K562 (cell line): Measurements from ENCODE around the gene SHANK2. TPM values are rescaled to one million over a fixed set of nuclear protein-coding genes. Genes with fewer than 3 reads are reported as not detected.

ENCODE experiments used
- ATAC-seq: fragments of 200-7000 bp; cut with Tn5 transposase; 3 replicates; pipeline ENCODE4 v1.9.1; 2020; ENCODE audit warnings: moderate library complexity
- BruUV-seq: library from RNA; stranded (reverse); fragments of 400-500 nt; replicated peaks from 2 replicates; lab custom pipeline; 2021; lab: Mats Ljungman, UMichigan
- CTCF ChIA-PET: fragments of 300-600 bp; formaldehyde crosslinking; extraction: SDS; loops from one replicate; lab custom pipeline; 2021; ENCODE audit warnings: low intra/inter-chr PET ratio; lab: Yijun Ruan, JAX
- POLR2A ChIA-PET: fragments of 300-600, 350-650 bp; sonication (Branson Sonifier 250); formaldehyde crosslinking; extraction: SDS; loops from one replicate; lab custom pipeline; 2021; ENCODE audit warnings: antibody characterized with exemption, inconsistent platforms; lab: Yijun Ruan, JAX
- DNase-seq, 4 experiments: peaks; one replicate each; pipeline versions ENCODE4 v3.0.0 to v3.0.0-alpha.2; 2011 to 2018; ENCODE audit warnings: low spot score in 3 of 4, mixed read lengths in 3 of 4; ENCODE audit errors: extremely low read depth in 1 of 4
- FAIRE-seq: peaks from 2 replicates; lab custom pipeline; 2011; peaks lifted over from hg19 to GRCh38; lab: Jason Lieb, UNC
- H2AFZ ChIP-seq: 2 replicates; pipeline ENCODE4 v1.6.0; 2011; ENCODE audit warnings: low read depth, low read length, control low read depth, inconsistent platforms
- H3K27ac ChIP-seq: fragments of 200-600 bp; 3 replicates; pipeline ENCODE4 v1.8.0; 2011; ENCODE audit warnings: low read depth, mild to moderate bottlenecking, control low read depth, inconsistent platforms, low read length, moderate library complexity, mixed read lengths; ENCODE audit errors: extremely low read depth
- H3K27me3 ChIP-seq, 2 experiments: fragments of 300-600 bp in 1 of 2; 2 replicates in 1 of 2; 3 replicates in 1 of 2; pipeline versions ENCODE4 v1.6.0 to v1.8.0; 2011; ENCODE audit warnings: inconsistent platforms in 2 of 2, low read length in 2 of 2, mild to moderate bottlenecking in 1 of 2, mixed read lengths in 1 of 2, moderate library complexity in 1 of 2; ENCODE audit not compliant: control insufficient read depth in 2 of 2, insufficient read depth in 2 of 2
- H3K36me3 ChIP-seq: fragments of 300-600 bp; 3 replicates; pipeline ENCODE4 v1.8.0; 2011; ENCODE audit warnings: mild to moderate bottlenecking, low read length, inconsistent platforms; ENCODE audit not compliant: control insufficient read depth, insufficient read depth
- H3K4me1 ChIP-seq, 2 experiments: fragments of 200-600 bp in 1 of 2; replicated peaks in 1 of 2; 2 replicates in 1 of 2; 3 replicates in 1 of 2; pipeline versions ENCODE4 v1.5.1 to v1.8.0; 2011; ENCODE audit warnings: inconsistent platforms in 2 of 2, low read length in 2 of 2, mild to moderate bottlenecking in 1 of 2, mixed read lengths in 1 of 2, moderate library complexity in 1 of 2; ENCODE audit not compliant: control insufficient read depth in 2 of 2, insufficient read depth in 2 of 2
- H3K4me2 ChIP-seq: 2 replicates; pipeline ENCODE4 v1.6.1; 2011; ENCODE audit warnings: low read length, control low read depth, inconsistent platforms, mixed read lengths; ENCODE audit not compliant: insufficient read depth
- H3K4me3 ChIP-seq: fragments of 200-600 bp; sonication (generic), shearing (Covaris generic); 2 replicates; pipeline ENCODE4 v1.5.1; 2016; ENCODE audit warnings: control low read depth, inconsistent platforms
- H3K79me2 ChIP-seq: fragments of 200-600 bp; 3 replicates; pipeline ENCODE4 v1.8.0; 2011; ENCODE audit warnings: low read length, inconsistent platforms; ENCODE audit not compliant: control insufficient read depth, insufficient read depth
- H3K9ac ChIP-seq, 2 experiments: 2 replicates each; pipeline versions ENCODE4 v1.6.0 to v1.6.1; 2011; ENCODE audit warnings: low read depth in 2 of 2, low read length in 2 of 2, control low read depth in 1 of 2, inconsistent platforms in 1 of 2, mild to moderate bottlenecking in 1 of 2, mixed read lengths in 1 of 2; ENCODE audit not compliant: insufficient read depth in 1 of 2
- H3K9me1 ChIP-seq: one replicate; pipeline ENCODE4 v1.6.0; 2011; ENCODE audit warnings: inconsistent platforms, mild to moderate bottlenecking, low read length, moderate library complexity; ENCODE audit not compliant: control insufficient read depth, insufficient read depth
- H3K9me3 ChIP-seq: replicated peaks from 2 replicates; pipeline ENCODE4 v1.5.1; 2011; ENCODE audit warnings: low read depth, low read length, inconsistent platforms; ENCODE audit not compliant: control insufficient read depth, insufficient read depth
- H4K20me1 ChIP-seq: replicated peaks from 2 replicates; pipeline ENCODE4 v1.6.1; 2011; ENCODE audit warnings: low read length, inconsistent platforms, mixed read lengths; ENCODE audit not compliant: control insufficient read depth, insufficient read depth
- ETS2 ChIP-seq: IDR thresholded peaks from 2 replicates; pipeline ENCODE4 v1.6.1; 2016; ENCODE audit warnings: borderline replicate concordance, missing genetic modification characterization, mild to moderate bottlenecking, moderate library complexity, missing compliant biosample characterization; ENCODE audit not compliant: poor library complexity, severe bottlenecking
- ILF3 ChIP-seq: fragments of 450-650 bp; IDR thresholded peaks from 2 replicates; pipeline ENCODE4 v1.6.1; 2018; ENCODE audit warnings: antibody characterized with exemption, mild to moderate bottlenecking, moderate library complexity, borderline replicate concordance
- MED1 ChIP-seq: sonication (generic); formaldehyde crosslinking; IDR thresholded peaks from 2 replicates; pipeline ENCODE4 v1.8.1; 2023; ENCODE audit warnings: missing genetic modification reagents, borderline replicate concordance
- MTF1 ChIP-seq: fragments of 250-450 bp; sonication (Bioruptor Pico); IDR thresholded peaks from 2 replicates; pipeline ENCODE4 v1.9.0; 2021; ENCODE audit warnings: moderate library complexity, mild to moderate bottlenecking, inconsistent platforms, borderline replicate concordance
- RAD21 ChIP-seq, 2 experiments: fragments of 250-450 bp in 1 of 2; fragments of 450-650 bp in 1 of 2; sonication (Bioruptor Pico) in 1 of 2; formaldehyde crosslinking in 1 of 2; IDR thresholded peaks in 1 of 2; conservative IDR thresholded peaks in 1 of 2; 2 replicates each; pipeline versions ENCODE4 v1.4.0 to v1.8.0; 2020 to 2022; ENCODE audit warnings: mild to moderate bottlenecking in 2 of 2, moderate library complexity in 1 of 2
- ZSCAN32 ChIP-seq: fragments of 450-650 bp; formaldehyde crosslinking; IDR thresholded peaks from 2 replicates; pipeline ENCODE4 v1.4.0; 2020; ENCODE audit warnings: mild to moderate bottlenecking, moderate library complexity
- WGBS: fragments of 100-300 bp; shearing (Covaris generic); methylation state at CpG from one replicate; pipeline ENCODE4 v1.1.6; 2016; ENCODE audit warnings: low coverage, mixed read lengths; ENCODE audit not compliant: insufficient coverage; ENCODE audit errors: missing lambda C conversion rate; 5-methylcytosine and 5-hydroxymethylcytosine counted together
- in situ Hi-C: fragments of 300-500 bp; cut with MboI; formaldehyde crosslinking; loops from 4 replicates; pipeline ENCODE4 v1.15.0; 2018; ENCODE audit warnings: inconsistent platforms, mixed read lengths
- intact Hi-C: fragments of 100-400 bp; cut with micrococcal nuclease; formaldehyde crosslinking; loops from 2 replicates; pipeline ENCODE4 v1.14.2; 2022
- polyA plus RNA-seq, 8 experiments: library from polyadenylated mRNA; depleted of rRNA in 4 of 8; stranded (reverse) in 5 of 8; unstranded in 3 of 8; fragments of >200 nt; fragmentation: Nextera tagmentation in 2 of 8; fragmentation: Illumina TruSeq in 1 of 8; extraction: Ambion mirVana in 2 of 8; extraction: Trizol in 1 of 8; gene quantifications; 2 replicates each; pipeline versions ENCODE4 v1.2.1 to v1.2.3, GENCODE V29; 2011 to 2014; ENCODE audit warnings: inconsistent platforms in 1 of 8, missing spikeins in 1 of 8
- total RNA-seq, 7 experiments: library from RNA; depleted of rRNA in 6 of 7; stranded (reverse); fragments of >200 nt in 6 of 7; fragmentation: Illumina TruSeq in 2 of 7; extraction: Trizol in 2 of 7; gene quantifications; 2 replicates each; pipeline versions ENCODE4 v1.2.1 to v1.2.3, GENCODE V29; 2011 to 2021; ENCODE audit warnings: low replicate concordance in 1 of 7
- TF ChIP-seq, protein P1 (sequence below): IDR thresholded peaks from 2 replicates; pipeline ENCODE4 v1.6.1; 2014; ENCODE audit warnings: antibody characterized with exemption
- TF ChIP-seq, protein P2 (sequence below): fragments of 450-650 bp; conservative IDR thresholded peaks from 2 replicates; pipeline ENCODE4 v1.6.1; 2016; ENCODE audit warnings: missing genetic modification characterization, low read depth, mild to moderate bottlenecking, missing compliant biosample characterization, moderate library complexity
- TF ChIP-seq, protein P3 (sequence below), 2 experiments: fragments of 450-650 bp; IDR thresholded peaks; 2 replicates each; pipeline ENCODE4 v1.6.1; 2016; ENCODE audit warnings: mild to moderate bottlenecking in 2 of 2, borderline replicate concordance in 1 of 2, low read depth in 1 of 2, moderate library complexity in 1 of 2

SHANK2 gene
- total and polyA plus RNA-seq, 9 of the 15 experiments (the other 6 are each of a cell fraction or from before 2014, with no cell fraction given) = 0.04 to 0.07 TPM; not detected in 7

DNA sequence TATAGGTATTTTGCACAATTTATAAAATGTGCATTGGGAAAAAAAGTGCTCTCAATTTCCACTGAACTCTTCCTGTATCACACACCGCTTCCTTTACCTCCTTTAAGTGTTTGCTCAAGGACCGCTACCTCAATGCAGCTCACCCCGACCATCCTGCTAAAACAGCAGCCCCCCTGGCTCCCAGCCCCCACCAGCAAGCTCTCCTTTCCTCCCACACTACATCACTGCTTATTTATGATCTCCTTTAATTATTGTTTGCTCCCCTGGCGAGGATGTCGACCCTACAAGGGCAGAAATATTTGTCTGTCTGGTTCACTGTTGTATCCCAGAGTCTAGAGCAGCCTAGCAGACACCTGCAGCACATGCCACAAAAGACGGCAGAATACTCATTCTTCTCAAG, 10.0 kb downstream of the SHANK2 start:
- H3K27ac ChIP-seq = no peak overlapping the region
- CTCF ChIA-PET = no interaction called here
- BruUV-seq = no TSS peak
- H2AFZ ChIP-seq = no peak overlapping the region
- H3K79me2 ChIP-seq = no peaks in the 10 kb centered on the region
- no peak for ATAC-seq
- no peak overlapping the region for H3K4me2 ChIP-seq
- POLR2A ChIA-PET = interaction anchor here (0.7 kb wide), 1 partner anchor 9 kb away, joined by 3 read pairs; no protein-coding TSS in a partner anchor
- H4K20me1 ChIP-seq = 0 out of 2 replicates have a peak, but pooled peaks cover 3% of the 10 kb centered on the region
- no peaks in the 10 kb centered on the region for H3K36me3 ChIP-seq
- DNase-seq = no peak
- no peak overlapping the region for H3K4me3 ChIP-seq
- no peaks in the 10 kb centered on the region for H3K9me3 ChIP-seq
- no peak for FAIRE-seq
- intact Hi-C loops = no loop called here
- in situ Hi-C loops = no loop called here
- peaks cover 4 to 58% of the 10 kb centered on the region in 2 experiments; a peak in 4 of 5 replicates for H3K27me3 ChIP-seq
- no peaks in the 10 kb centered on the region for H3K9me1 ChIP-seq
- WGBS = 2% methylated on average over 6 of the region's 6 CpGs
- H3K9ac ChIP-seq = no peak overlapping the region
- H3K4me1 ChIP-seq = no peaks in the 10 kb centered on the region
- no peak for TF ChIP-seq ILF3
- no peak for TF ChIP-seq MED1 (CRISPR knock-in tag)
- TF ChIP-seq ETS2 (tag) = no peak
- TF ChIP-seq MTF1 (CRISPR knock-in tag) = no peak
- no peak for TF ChIP-seq ZSCAN32 (CRISPR knock-in tag)
- TF ChIP-seq, protein P1, sequence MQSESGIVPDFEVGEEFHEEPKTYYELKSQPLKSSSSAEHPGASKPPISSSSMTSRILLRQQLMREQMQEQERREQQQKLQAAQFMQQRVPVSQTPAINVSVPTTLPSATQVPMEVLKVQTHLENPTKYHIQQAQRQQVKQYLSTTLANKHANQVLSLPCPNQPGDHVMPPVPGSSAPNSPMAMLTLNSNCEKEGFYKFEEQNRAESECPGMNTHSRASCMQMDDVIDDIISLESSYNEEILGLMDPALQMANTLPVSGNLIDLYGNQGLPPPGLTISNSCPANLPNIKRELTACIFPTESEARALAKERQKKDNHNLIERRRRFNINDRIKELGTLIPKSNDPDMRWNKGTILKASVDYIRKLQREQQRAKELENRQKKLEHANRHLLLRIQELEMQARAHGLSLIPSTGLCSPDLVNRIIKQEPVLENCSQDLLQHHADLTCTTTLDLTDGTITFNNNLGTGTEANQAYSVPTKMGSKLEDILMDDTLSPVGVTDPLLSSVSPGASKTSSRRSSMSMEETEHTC = no peak
- TF ChIP-seq RAD21 (CRISPR knock-in tag; conservative IDR thresholded peaks at IDR 0.05 in 1 of 2, IDR thresholded peaks at IDR 0.05 in 1 of 2) = no peak
- TF ChIP-seq, protein P2, sequence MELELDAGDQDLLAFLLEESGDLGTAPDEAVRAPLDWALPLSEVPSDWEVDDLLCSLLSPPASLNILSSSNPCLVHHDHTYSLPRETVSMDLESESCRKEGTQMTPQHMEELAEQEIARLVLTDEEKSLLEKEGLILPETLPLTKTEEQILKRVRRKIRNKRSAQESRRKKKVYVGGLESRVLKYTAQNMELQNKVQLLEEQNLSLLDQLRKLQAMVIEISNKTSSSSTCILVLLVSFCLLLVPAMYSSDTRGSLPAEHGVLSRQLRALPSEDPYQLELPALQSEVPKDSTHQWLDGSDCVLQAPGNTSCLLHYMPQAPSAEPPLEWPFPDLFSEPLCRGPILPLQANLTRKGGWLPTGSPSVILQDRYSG = no peak
- TF ChIP-seq, protein P3, sequence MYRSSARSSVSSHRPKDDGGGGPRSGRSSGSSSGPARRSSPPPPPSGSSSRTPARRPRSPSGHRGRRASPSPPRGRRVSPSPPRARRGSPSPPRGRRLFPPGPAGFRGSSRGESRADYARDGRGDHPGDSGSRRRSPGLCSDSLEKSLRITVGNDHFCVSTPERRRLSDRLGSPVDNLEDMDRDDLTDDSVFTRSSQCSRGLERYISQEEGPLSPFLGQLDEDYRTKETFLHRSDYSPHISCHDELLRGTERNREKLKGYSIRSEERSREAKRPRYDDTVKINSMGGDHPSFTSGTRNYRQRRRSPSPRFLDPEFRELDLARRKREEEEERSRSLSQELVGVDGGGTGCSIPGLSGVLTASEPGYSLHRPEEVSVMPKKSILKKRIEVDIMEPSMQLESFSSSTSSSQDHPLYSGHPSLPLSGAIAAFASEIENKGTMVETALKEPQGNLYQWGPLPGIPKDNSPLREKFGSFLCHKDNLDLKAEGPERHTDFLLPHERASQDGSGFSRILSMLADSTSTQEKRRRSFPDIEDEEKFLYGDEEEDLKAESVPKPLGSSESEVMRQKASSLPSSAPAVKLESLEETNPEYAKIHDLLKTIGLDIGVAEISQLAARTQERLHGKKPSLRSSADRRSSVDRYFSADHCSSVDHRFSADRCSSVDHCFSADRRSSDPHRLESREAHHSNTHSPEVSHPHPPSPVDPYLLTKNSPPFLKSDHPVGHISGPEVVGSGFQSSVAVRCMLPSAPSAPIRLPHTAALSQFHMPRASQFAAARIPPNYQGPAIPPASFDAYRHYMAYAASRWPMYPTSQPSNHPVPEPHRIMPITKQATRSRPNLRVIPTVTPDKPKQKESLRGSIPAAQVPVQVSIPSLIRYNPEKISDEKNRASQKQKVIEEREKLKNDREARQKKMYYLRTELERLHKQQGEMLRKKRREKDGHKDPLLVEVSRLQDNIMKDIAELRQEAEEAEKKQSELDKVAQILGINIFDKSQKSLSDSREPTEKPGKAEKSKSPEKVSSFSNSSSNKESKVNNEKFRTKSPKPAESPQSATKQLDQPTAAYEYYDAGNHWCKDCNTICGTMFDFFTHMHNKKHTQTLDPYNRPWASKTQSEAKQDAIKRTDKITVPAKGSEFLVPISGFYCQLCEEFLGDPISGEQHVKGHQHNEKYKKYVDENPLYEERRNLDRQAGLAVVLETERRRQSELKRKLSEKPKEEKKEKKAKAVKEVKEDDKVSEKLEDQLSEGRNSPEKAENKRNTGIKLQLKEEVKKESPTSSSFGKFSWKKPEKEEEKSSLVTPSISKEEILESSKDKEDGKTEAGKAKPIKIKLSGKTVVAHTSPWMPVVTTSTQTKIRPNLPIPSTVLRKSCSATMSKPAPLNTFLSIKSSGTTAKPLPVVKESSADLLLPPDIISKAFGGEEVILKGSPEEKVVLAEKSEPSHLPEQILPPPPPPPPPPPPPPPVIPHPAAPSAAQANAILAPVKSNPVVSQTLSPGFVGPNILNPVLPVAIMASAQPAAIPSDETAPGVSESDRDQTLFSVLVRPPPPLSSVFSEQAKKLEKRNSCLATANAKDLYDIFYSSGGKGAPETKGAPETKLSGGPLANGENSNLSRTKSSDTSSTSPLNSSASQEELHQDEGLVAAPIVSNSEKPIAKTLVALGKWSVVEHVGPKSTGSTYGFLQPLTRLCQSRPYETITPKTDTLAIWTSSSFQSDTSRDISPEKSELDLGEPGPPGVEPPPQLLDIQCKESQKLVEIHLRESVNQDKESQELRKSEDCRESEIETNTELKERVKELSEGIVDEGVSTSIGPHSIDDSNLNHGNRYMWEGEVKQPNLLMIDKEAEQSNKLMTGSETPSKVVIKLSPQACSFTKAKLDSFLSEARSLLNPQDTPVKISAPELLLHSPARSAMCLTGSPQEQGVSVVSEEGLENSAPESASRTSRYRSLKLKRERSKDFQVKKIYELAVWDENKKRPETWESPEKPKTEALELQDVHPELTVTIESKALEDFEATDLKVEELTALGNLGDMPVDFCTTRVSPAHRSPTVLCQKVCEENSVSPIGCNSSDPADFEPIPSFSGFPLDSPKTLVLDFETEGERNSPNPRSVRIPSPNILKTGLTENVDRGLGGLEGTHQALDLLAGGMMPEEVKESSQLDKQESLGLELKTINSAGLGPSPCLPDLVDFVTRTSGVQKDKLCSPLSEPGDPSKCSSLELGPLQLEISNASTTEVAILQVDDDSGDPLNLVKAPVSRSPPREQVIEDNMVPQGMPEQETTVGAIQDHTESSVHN (IDR thresholded peaks at IDR 0.05; ENCODE audit: borderline replicate concordance in 1 of 2, low read depth in 1 of 2) = no peak
